ENCODE measurements around the gene ANXA9. TPM values are rescaled to one million over a fixed set of nuclear protein-coding genes. Genes with fewer than 3 reads are reported as not detected.

Gene ANXA9
- total RNA-seq, 2 experiments from 2014 or later = 0.19 TPM; not detected in 1

DNA sequence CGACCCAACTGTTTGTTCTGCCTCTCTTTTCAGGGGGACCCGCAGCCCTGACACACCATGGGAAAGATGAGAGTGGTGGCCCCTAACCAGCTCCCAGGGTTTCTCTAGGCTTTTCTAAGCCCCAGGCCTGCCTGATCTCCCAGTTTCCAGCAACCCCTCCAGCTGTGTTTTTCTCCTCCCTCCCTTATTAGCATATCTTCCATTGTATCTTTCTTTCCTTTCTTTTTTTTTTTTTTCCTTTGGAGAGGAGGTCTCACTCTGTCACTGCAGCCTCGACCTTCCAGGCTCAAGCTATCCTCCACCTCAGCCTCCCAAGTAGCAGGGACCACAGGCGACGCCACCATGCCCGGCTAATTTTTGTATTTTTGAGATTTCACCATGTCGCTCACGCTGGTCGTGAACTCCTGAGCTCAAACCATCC is 5.7 kb upstream of the ANXA9 start:
- H3K4me3 Mint-ChIP-seq = peak overlapping the region; percentile 76
- peak overlapping the region; percentile 94 for H3K27ac Mint-ChIP-seq
- H3K4me1 Mint-ChIP-seq (ENCODE audit: low read depth) = peaks cover 55% of the 10 kb centered on the region
- ChIA-PET POLR2A (interaction anchor here (0.7 to 0.8 kb wide), 3 partner anchors 8 to 412 kb away, joined by 3 to 4 read pairs (median 3); no protein-coding TSS in a partner anchor), CTCF (interaction anchor here (0.6 to 12.0 kb wide), 5 partner anchors 13 to 97 kb away, joined by 3 to 222 read pairs (median 3); partner anchors contain the start of gene MINDY1)
- H3K27me3 Mint-ChIP-seq = no peaks in the 10 kb centered on the region
- intact Hi-C loops (cut with micrococcal nuclease) = loop anchor here (2.0 to 10.0 kb wide), 7 partner anchors 54 to 742 kb away; partner anchors contain the start of genes ANP32E, CTSS and TARS2
- no peaks in the 10 kb centered on the region for H3K9me3 Mint-ChIP-seq
- H3K36me3 Mint-ChIP-seq = peaks cover 4% of the 10 kb centered on the region
- DNase-seq = no peak

DNA sequence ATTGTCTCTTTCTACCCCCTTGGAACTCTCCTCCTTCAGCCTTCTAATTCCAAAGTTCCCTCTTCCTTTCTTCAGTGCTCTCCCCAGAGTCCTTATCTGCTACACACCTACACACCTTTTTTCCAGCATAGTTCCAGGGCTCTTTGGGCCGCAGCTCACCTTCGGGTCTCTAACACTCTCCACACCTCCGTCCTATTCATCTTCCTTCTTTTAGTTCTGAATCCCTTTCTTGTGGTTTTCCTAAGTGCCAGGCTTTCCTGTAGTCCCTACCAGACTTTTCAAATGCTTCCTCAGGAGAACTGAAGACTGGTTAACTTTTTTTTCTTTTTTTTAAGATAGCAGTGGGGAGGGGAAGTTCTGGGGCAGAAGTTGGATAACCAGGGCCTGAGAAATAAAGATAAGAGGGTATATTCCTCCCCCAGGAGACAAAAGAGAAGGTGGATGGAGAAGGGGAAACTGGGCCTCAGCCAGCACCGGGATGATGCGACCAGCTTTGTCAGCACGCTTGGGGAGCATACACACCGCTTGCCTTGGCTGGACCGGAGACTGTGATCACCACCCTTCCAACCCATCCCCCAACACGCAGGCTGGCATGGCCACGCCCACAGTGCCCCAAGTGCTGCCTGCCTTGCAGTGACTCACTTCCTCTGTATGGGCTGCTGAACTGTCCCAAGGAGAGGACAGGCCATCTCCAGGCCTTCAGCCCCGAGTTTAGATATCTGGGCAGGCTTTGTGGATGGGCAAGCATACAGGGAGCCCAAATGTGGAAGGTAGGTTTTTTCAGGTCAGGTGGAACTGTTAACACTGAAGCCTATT is 5.0 kb upstream of the ANXA9 start:
- intact Hi-C loops (cut with micrococcal nuclease) = loop anchor here (2.0 to 10.0 kb wide), 7 partner anchors 54 to 742 kb away; partner anchors contain the start of genes ANP32E, CTSS and TARS2
- Mint-ChIP-seq H3K27ac (peak overlapping the region; percentile 94), H3K4me3 (peak overlapping the region; percentile 76), H3K9me3 (no peaks in the 10 kb centered on the region), H3K4me1 (ENCODE audit: low read depth) (peaks cover 48% of the 10 kb centered on the region), H3K27me3 (no peaks in the 10 kb centered on the region), H3K36me3 (peaks cover 4% of the 10 kb centered on the region)
- ChIA-PET CTCF (interaction anchor here (0.6 to 12.0 kb wide), 5 partner anchors 23 to 348 kb away, joined by 3 to 222 read pairs (median 3); partner anchors contain the start of genes ENSA and MINDY1), POLR2A (no interaction called here)
- peak; percentile 91 for DNase-seq

DNA sequence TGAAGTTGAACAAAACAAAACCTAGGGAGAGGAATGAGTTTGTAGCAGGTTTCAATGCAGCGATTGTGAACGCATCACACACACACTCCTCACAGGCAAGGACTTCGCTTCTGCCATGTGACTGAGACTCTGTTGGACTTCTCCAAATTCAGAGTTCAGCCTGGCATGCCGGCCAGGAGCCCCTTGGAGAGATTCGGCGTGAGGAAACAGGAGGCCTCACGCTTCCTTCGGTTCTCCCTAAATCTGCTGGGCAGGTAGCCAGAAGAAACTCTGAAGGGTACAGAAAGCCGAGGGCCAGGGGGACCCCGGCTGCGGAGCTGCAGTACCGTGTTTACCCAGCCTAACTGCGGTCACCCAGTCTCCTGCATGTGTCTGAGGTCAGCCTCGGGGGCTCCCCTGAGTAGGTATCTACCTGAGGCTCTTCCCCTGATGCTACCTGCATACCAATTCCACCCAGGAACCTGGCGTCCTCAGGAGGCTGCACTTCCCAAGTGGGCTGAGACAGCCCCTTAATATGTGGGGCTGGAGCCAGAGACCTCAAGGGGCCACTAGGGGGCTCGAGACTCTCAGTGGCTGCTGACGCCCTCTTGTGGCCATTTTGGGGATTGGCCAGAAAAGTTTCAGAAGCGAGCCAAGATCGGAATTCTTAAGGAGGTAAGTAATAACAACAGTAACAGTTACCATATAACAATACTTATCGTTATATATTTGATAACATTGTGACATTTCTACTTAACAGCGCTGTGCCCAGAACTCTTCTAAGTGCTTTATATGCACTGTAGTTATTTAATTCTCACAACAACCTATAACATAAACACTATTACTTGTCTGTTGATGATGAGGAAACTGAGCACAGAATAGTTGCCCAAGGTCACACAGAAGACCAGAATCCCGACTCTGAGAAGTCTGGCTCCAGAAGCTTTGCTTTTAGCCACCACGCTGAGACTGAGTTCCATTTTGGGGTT is 2.7 kb upstream of the ANXA9 start:
- intact Hi-C loops (cut with micrococcal nuclease) = loop anchor here (2.0 to 10.0 kb wide), 9 partner anchors 17 to 745 kb away; partner anchors contain the start of genes ANP32E, ARNT, CTSS and TARS2
- Mint-ChIP-seq H3K4me1 (ENCODE audit: low read depth) (peaks cover 33% of the 10 kb centered on the region), H3K36me3 (no peaks in the 10 kb centered on the region), H3K4me3 (peak overlapping the region; percentile 7), H3K27ac (no peak overlapping the region), H3K9me3 (no peaks in the 10 kb centered on the region), H3K27me3 (no peaks in the 10 kb centered on the region)
- DNase-seq = peak; percentile 92
- ChIA-PET CTCF (interaction anchor here (1.0 to 12.0 kb wide), 9 partner anchors 9 to 723 kb away, joined by 3 to 222 read pairs (median 4); partner anchors contain the start of genes GOLPH3L and MINDY1), POLR2A (no interaction called here)

DNA sequence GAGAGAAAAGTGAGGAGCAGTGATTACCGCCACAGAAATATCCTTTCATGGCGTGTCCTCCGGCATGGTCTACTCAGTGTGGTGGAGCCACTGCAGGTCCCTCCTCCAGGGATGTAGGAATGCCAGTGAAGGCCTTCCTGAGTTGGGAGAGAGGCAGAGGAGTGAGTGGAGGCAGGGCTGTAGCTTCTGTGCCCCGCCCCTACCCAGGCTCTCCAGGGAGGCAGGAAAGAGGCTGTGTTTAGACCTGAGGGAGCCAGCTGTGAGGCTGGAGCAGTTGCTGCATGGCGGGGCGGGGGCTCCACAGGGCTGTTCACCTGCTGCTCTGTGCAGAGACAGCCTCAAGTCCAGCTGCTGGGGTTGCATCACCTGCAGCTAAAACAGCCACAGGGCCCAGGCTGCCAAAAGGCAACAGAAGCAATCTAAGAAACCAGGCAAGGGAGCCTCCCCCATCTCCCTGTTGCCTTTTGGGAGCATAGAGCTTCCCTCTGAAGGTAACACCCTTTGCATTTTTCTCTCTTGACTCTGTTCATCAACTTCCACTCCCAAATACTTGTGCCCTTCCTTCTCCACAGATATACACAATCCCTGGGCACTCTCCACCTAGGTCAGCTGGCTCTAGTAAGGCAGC is 801 bp upstream of the ANXA9 start:
- H3K27me3 Mint-ChIP-seq = no peaks in the 10 kb centered on the region
- no peaks in the 10 kb centered on the region for H3K9me3 Mint-ChIP-seq
- no peak overlapping the region for H3K27ac Mint-ChIP-seq
- intact Hi-C loops (cut with micrococcal nuclease) = no loop called here
- POLR2A ChIA-PET = interaction anchor here (1.2 kb wide), 1 partner anchor 11 kb away, joined by 3 read pairs; no protein-coding TSS in a partner anchor
- H3K36me3 Mint-ChIP-seq = no peaks in the 10 kb centered on the region
- H3K4me1 Mint-ChIP-seq (ENCODE audit: low read depth) = peaks cover 23% of the 10 kb centered on the region
- CTCF ChIA-PET = interaction anchor here (0.8 to 12.0 kb wide), 6 partner anchors 11 to 89 kb away, joined by 3 to 222 read pairs (median 6); partner anchors contain the start of genes C1orf56, GABPB2 and MINDY1
- no peak overlapping the region for H3K4me3 Mint-ChIP-seq
- DNase-seq = no peak

GRCh38 chr1:150985179-150985825 is 3.2 kb downstream of the ANXA9 start:
- POLR2A ChIA-PET = interaction anchor here (0.6 kb wide), 2 partner anchors 21 to 52 kb away, joined by 3 to 4 read pairs; partner anchors contain the start of gene MINDY1
- Mint-ChIP-seq H3K4me3 (no peak overlapping the region), H3K36me3 (no peaks in the 10 kb centered on the region), H3K27me3 (no peaks in the 10 kb centered on the region), H3K27ac (no peak overlapping the region), H3K9me3 (no peaks in the 10 kb centered on the region), H3K4me1 (ENCODE audit: low read depth) (peaks cover 3% of the 10 kb centered on the region)
- intact Hi-C loops (cut with micrococcal nuclease) = no loop called here
- DNase-seq = no peak
- CTCF ChIA-PET = interaction anchor here (1.0 to 2.4 kb wide), 3 partner anchors 11 to 170 kb away, joined by 3 to 11 read pairs (median 7); no protein-coding TSS in a partner anchor

DNA sequence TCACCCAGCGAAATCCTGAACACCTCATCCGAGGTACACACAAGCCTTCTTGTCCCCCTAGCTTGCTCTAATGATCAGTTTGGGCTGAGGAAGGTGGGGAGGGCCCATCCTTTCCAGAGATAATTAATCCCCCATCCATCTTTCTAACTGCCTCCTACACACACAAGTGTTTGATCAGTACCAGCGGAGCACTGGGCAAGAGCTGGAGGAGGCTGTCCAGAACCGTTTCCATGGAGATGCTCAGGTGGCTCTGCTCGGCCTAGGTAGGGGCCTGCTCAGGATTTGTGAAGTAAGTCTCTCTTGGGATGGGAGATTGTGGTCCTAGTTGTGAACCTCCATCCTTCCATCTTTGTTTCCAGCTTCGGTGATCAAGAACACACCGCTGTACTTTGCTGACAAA is 5.8 kb downstream of the ANXA9 start:
- H3K27ac Mint-ChIP-seq = no peak overlapping the region
- POLR2A ChIA-PET = no interaction called here
- no peaks in the 10 kb centered on the region for H3K9me3 Mint-ChIP-seq
- H3K36me3 Mint-ChIP-seq = no peaks in the 10 kb centered on the region
- intact Hi-C loops (cut with micrococcal nuclease) = no loop called here
- no peaks in the 10 kb centered on the region for H3K27me3 Mint-ChIP-seq
- no peak for DNase-seq
- CTCF ChIA-PET = interaction anchor here (1.5 kb wide), 1 partner anchor 18 kb away, joined by 9 read pairs; no protein-coding TSS in a partner anchor
- peaks cover 3% of the 10 kb centered on the region for H3K4me1 Mint-ChIP-seq (ENCODE audit: low read depth)
- H3K4me3 Mint-ChIP-seq = no peak overlapping the region

DNA sequence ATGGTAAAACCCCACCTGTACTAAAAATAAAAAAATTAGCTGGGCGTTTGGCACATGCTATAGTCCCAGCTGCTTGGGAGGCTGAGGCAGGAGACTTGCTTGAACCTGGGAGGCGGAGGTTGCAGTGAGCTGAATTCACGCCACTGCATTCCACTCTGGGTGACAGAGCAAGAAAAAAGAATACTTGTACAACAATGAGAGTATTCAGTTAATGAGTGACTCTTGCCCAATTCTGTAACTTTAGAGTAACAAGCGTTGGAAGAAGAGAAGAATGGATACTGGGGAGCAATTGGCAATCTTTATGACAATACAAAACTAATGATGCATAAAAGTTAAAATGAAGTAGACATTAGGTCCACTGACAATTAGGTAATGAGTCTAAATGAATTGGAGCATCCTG is 10.5 kb downstream of the ANXA9 start:
- ChIA-PET POLR2A (no interaction called here), CTCF (no interaction called here)
- peaks cover 5% of the 10 kb centered on the region for H3K36me3 Mint-ChIP-seq
- no peaks in the 10 kb centered on the region for H3K9me3 Mint-ChIP-seq
- peaks cover 8% of the 10 kb centered on the region for H3K4me1 Mint-ChIP-seq (ENCODE audit: low read depth)
- intact Hi-C loops (cut with micrococcal nuclease) = no loop called here
- H3K27me3 Mint-ChIP-seq = no peaks in the 10 kb centered on the region
- DNase-seq = no peak
- no peak overlapping the region for H3K4me3 Mint-ChIP-seq
- no peak overlapping the region for H3K27ac Mint-ChIP-seq

DNA sequence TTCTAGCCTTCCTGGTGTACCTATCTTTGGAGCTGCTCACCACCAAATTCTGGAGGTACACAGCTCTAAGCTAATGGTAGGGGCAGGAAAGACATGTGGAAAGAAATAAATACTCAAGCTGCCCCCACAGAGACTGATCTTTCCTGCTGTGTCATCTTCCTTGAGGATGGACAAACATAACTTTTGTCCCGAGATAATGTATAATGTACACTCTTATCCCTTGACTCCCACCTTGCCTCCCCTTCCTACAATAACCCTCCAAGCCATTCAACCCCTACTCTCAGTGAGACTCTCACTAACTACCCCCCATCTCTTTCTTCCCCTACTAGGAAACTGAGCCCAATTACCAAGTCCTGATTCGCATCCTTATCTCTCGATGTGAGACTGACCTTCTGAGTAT is 12.2 kb downstream of the ANXA9 start:
- ChIA-PET POLR2A (no interaction called here), CTCF (interaction anchor here (0.6 to 14.0 kb wide), 7 partner anchors 8 to 435 kb away, joined by 3 to 222 read pairs (median 4); partner anchors contain the start of genes ANXA9, CERS2, GOLPH3L and MINDY1)
- intact Hi-C loops (cut with micrococcal nuclease) = no loop called here
- DNase-seq = no peak
- Mint-ChIP-seq H3K4me1 (ENCODE audit: low read depth) (peaks cover 8% of the 10 kb centered on the region), H3K27ac (no peak overlapping the region), H3K4me3 (no peak overlapping the region), H3K9me3 (no peaks in the 10 kb centered on the region), H3K27me3 (no peaks in the 10 kb centered on the region), H3K36me3 (peaks cover 7% of the 10 kb centered on the region)

- H3K9me3 Mint-ChIP-seq = no peaks in the 10 kb centered on the region
- ChIA-PET POLR2A (interaction anchor here (0.9 kb wide), 1 partner anchor 11 kb away, joined by 5 read pairs; the partner anchor contains the start of gene MINDY1), CTCF (interaction anchor here (0.6 to 14.0 kb wide), 22 partner anchors 9 to 787 kb away, joined by 3 to 222 read pairs (median 4); partner anchors contain the start of genes ANXA9, CDC42SE1, CERS2 and GOLPH3L)
- intact Hi-C loops (cut with micrococcal nuclease) = no loop called here
- no peak overlapping the region for H3K27ac Mint-ChIP-seq
- H3K4me3 Mint-ChIP-seq = no peak overlapping the region
- H3K36me3 Mint-ChIP-seq = peaks cover 7% of the 10 kb centered on the region
- peaks cover 16% of the 10 kb centered on the region for H3K4me1 Mint-ChIP-seq (ENCODE audit: low read depth)
- no peaks in the 10 kb centered on the region for H3K27me3 Mint-ChIP-seq
- DNase-seq = no peak
These were observed 13.4 kb downstream of the ANXA9 start for GRCh38 chr1:150995460-150995859.

- no peaks in the 10 kb centered on the region for H3K27me3 Mint-ChIP-seq
- peaks cover 18% of the 10 kb centered on the region for H3K4me1 Mint-ChIP-seq (ENCODE audit: low read depth)
- CTCF ChIA-PET = interaction anchor here (0.5 to 14.0 kb wide), 29 partner anchors 9 to 739 kb away, joined by 3 to 222 read pairs (median 3); partner anchors contain the start of genes ANXA9, CA14, CDC42SE1 and CERS2
- intact Hi-C loops (cut with micrococcal nuclease) = loop anchor here (2.0 kb wide), 1 partner anchor 17 kb away; no protein-coding TSS in a partner anchor
- peaks cover 7% of the 10 kb centered on the region for H3K36me3 Mint-ChIP-seq
- H3K4me3 Mint-ChIP-seq = no peak overlapping the region
- no peaks in the 10 kb centered on the region for H3K9me3 Mint-ChIP-seq
- no peak overlapping the region for H3K27ac Mint-ChIP-seq
- POLR2A ChIA-PET = interaction anchor here (0.9 kb wide), 1 partner anchor 10 kb away, joined by 5 read pairs; the partner anchor contains the start of gene MINDY1
- peak; percentile 41 for DNase-seq
These were observed 13.8 kb downstream of the ANXA9 start for GRCh38 chr1:150995896-150996295.

All from activated CD4-positive, alpha-beta memory T cell treated with anti-CD3 and anti-CD28 coated beads for 36 hours (primary cell).